Activated CD4-positive, alpha-beta T cell treated with anti-CD3 and anti-CD28 coated beads for 36 hours (primary cell): Measurements from ENCODE around the gene BEST3. TPM values are rescaled to one million over a fixed set of nuclear protein-coding genes. Genes with fewer than 3 reads are reported as not detected.
"Not testable (repeated sequence)": the region's sequence is repeated elsewhere in the genome, so short reads cannot be mapped to it uniquely, and the experiment has no call there.

Source experiments
- ATAC-seq: fragments of 200-7000 bp; cut with Tn5 transposase; one replicate; pipeline ENCODE4 v1.10.0; 2021; ENCODE audit warnings: mild to moderate bottlenecking, moderate library complexity
- CTCF ChIA-PET: fragments of 350-600 bp; sonication (Branson Sonifier 250); formaldehyde crosslinking; loops from one replicate; lab custom pipeline; 2021; ENCODE audit warnings: antibody characterized with exemption; lab: Charles Lee
- POLR2A ChIA-PET: fragments of 350-600 bp; sonication (Branson Sonifier 250); formaldehyde crosslinking; loops from one replicate; lab custom pipeline; 2021; ENCODE audit warnings: antibody characterized with exemption, inconsistent platforms; lab: Charles Lee
- DNase-seq: peaks from one replicate; pipeline ENCODE4 v3.0.0-alpha.2; 2020
- H3K27ac Mint-ChIP-seq: one replicate; pipeline ENCODE4 v1.8.0; 2021; ENCODE audit warnings: mixed read lengths
- H3K27me3 Mint-ChIP-seq: one replicate; pipeline ENCODE4 v1.8.0; 2021; ENCODE audit warnings: mixed read lengths
- H3K36me3 Mint-ChIP-seq: one replicate; pipeline ENCODE4 v1.8.0; 2021; ENCODE audit warnings: low read depth, mixed read lengths
- H3K4me1 Mint-ChIP-seq: one replicate; pipeline ENCODE4 v1.8.0; 2021; ENCODE audit warnings: mixed read lengths
- H3K4me3 Mint-ChIP-seq: one replicate; pipeline ENCODE4 v1.8.0; 2021; ENCODE audit warnings: mild to moderate bottlenecking, moderate library complexity, mixed read lengths
- H3K9me3 Mint-ChIP-seq: one replicate; pipeline ENCODE4 v1.8.0; 2021; ENCODE audit warnings: low read depth, mixed read lengths
- intact Hi-C, 2 experiments: fragments of 100-400 bp; cut with DNase I in 1 of 2; cut with micrococcal nuclease in 1 of 2; formaldehyde crosslinking; loops; one replicate each; pipeline versions ENCODE4 v1.14.2 to v1.15.1; 2022 to 2024; cut with DNase I, micrococcal nuclease
- total RNA-seq, 2 experiments: library from RNA; stranded (reverse); gene quantifications; one replicate each; pipeline ENCODE4 v1.2.3, GENCODE V29; 2021

BEST3 gene
- total RNA-seq, 2 experiments from 2014 or later, result not detected

- no peak for DNase-seq
- no peak overlapping the region for H3K4me3 Mint-ChIP-seq
- POLR2A ChIA-PET, result interaction anchor here (0.6 kb wide), 1 partner anchor 1903 kb away, joined by 4 read pairs; no protein-coding TSS in a partner anchor
- intact Hi-C loops, result no loop called here
- H3K9me3 Mint-ChIP-seq, result no peaks in the 10 kb centered on the region
- H3K27ac Mint-ChIP-seq, result no peak overlapping the region
- CTCF ChIA-PET, result no interaction called here
- no peaks in the 10 kb centered on the region for H3K36me3 Mint-ChIP-seq
- H3K27me3 Mint-ChIP-seq, result peaks cover 4% of the 10 kb centered on the region
- no peak for ATAC-seq
- H3K4me1 Mint-ChIP-seq, result no peaks in the 10 kb centered on the region
Measured at GRCh38 chr12:69619050-69619449, 80.1 kb downstream of the BEST3 start.

GRCh38 chr12:69616025-69616424 lies 83.1 kb downstream of the BEST3 start:
- intact Hi-C loops, result no loop called here
- ChIA-PET CTCF (no interaction called here), POLR2A (no interaction called here)
- Mint-ChIP-seq H3K27ac (no peak overlapping the region), H3K27me3 (peaks cover 6% of the 10 kb centered on the region), H3K4me1 (no peaks in the 10 kb centered on the region), H3K9me3 (no peaks in the 10 kb centered on the region), H3K4me3 (no peak overlapping the region), H3K36me3 (no peaks in the 10 kb centered on the region)
- DNase-seq (no peak), ATAC-seq (no peak)

GRCh38 chr12:69613351-69613750 lies 85.8 kb downstream of the BEST3 start:
- ATAC-seq, result no peak

GRCh38 chr12:69610729-69611128 lies 88.4 kb downstream of the BEST3 start, which contains the start of gene LRRC10:
Gene LRRC10, minus strand, starts transcription at chr12:69610907. Its CDS starts 69 bp downstream, at chr12:69610838.
- H3K27ac Mint-ChIP-seq, result no peak within 1 kb of the TSS
- H3K4me3 Mint-ChIP-seq, result no peak within 1 kb of the TSS
- H3K4me1 Mint-ChIP-seq, result no peaks in the 10 kb centered on the region
- no peak for DNase-seq
- H3K9me3 Mint-ChIP-seq, result no peaks in the 10 kb centered on the region
- H3K27me3 Mint-ChIP-seq, result peaks cover 2% of the 10 kb centered on the region
- CTCF ChIA-PET, result interaction anchor here (0.5 to 0.6 kb wide), 4 partner anchors 37 to 342 kb away, joined by 3 to 4 read pairs (median 3); no protein-coding TSS in a partner anchor
- intact Hi-C loops, result no loop called here
- POLR2A ChIA-PET, result interaction anchor here (0.6 to 0.7 kb wide), 2 partner anchors 16 to 18 kb away, joined by 4 read pairs; no protein-coding TSS in a partner anchor
- no peaks in the 10 kb centered on the region for H3K36me3 Mint-ChIP-seq
- ATAC-seq, result no peak

More at GRCh38 chr12:69613351-69613750, 85.8 kb downstream of the BEST3 start:
- no peak for DNase-seq
- H3K27me3 Mint-ChIP-seq, result peaks cover 2% of the 10 kb centered on the region
- POLR2A ChIA-PET, result no interaction called here
- H3K9me3 Mint-ChIP-seq, result no peaks in the 10 kb centered on the region
- intact Hi-C loops, result no loop called here
- no peaks in the 10 kb centered on the region for H3K36me3 Mint-ChIP-seq
- H3K4me3 Mint-ChIP-seq, result no peak overlapping the region
- CTCF ChIA-PET, result no interaction called here
- no peak overlapping the region for H3K27ac Mint-ChIP-seq
- H3K4me1 Mint-ChIP-seq, result no peaks in the 10 kb centered on the region

- CTCF ChIA-PET, result interaction anchor here (0.6 to 0.9 kb wide), 5 partner anchors 37 to 341 kb away, joined by 3 to 4 read pairs (median 3); no protein-coding TSS in a partner anchor
- Mint-ChIP-seq H3K9me3 (no peaks in the 10 kb centered on the region), H3K4me1 (no peaks in the 10 kb centered on the region), H3K27ac (no peak overlapping the region), H3K36me3 (no peaks in the 10 kb centered on the region), H3K4me3 (no peak overlapping the region), H3K27me3 (peaks cover 2% of the 10 kb centered on the region)
- intact Hi-C loops, result no loop called here
- DNase-seq (no peak), ATAC-seq (no peak)
- POLR2A ChIA-PET, result interaction anchor here (0.6 kb wide), 1 partner anchor 16 kb away, joined by 4 read pairs; no protein-coding TSS in a partner anchor
Measured at GRCh38 chr12:69610126-69610525, 89.0 kb downstream of the BEST3 start.

GRCh38 chr12:69608114-69608513 lies 91.0 kb downstream of the BEST3 start:
- intact Hi-C loops, result no loop called here
- H3K27me3 Mint-ChIP-seq, result peaks cover 2% of the 10 kb centered on the region
- CTCF ChIA-PET, result interaction anchor here (0.7 kb wide), 1 partner anchor 12 kb away, joined by 4 read pairs; no protein-coding TSS in a partner anchor
- H3K9me3 Mint-ChIP-seq, result no peaks in the 10 kb centered on the region
- no peak overlapping the region for H3K4me3 Mint-ChIP-seq
- DNase-seq (no peak), ATAC-seq (no peak)
- no peaks in the 10 kb centered on the region for H3K4me1 Mint-ChIP-seq
- H3K36me3 Mint-ChIP-seq, result peaks cover 8% of the 10 kb centered on the region
- POLR2A ChIA-PET, result no interaction called here
- H3K27ac Mint-ChIP-seq, result no peak overlapping the region

GRCh38 chr12:69604275-69604674 lies 94.8 kb downstream of the BEST3 start:
- intact Hi-C loops, H3K27ac Mint-ChIP-seq, H3K9me3 Mint-ChIP-seq, H3K4me3 Mint-ChIP-seq, H3K27me3 Mint-ChIP-seq, H3K4me1 Mint-ChIP-seq, DNase-seq, POLR2A ChIA-PET, CTCF ChIA-PET, ATAC-seq: not testable (repeated sequence)
- peaks cover 39% of the 10 kb centered on the region for H3K36me3 Mint-ChIP-seq

Other genes starting within 250 kb of the BEST3 start
- gene FRS2, start 228.9 kb downstream of the BEST3 start, total RNA-seq, result 10 to 100 TPM in 1 of 2 experiments, 1 to 10 TPM in 1; 9.5 to 10.4 TPM
- gene CCT2, start 113.8 kb downstream of the BEST3 start, total RNA-seq, result 100 to 1,000 TPM; 293 to 360 TPM
- not detected for gene LRRC10, start 88.4 kb downstream of the BEST3 start, total RNA-seq
- 10 to 100 TPM; 30.7 to 39.9 TPM for gene RAB3IP, start 39.6 kb upstream of the BEST3 start, total RNA-seq
- gene MYRFL, start 125.9 kb upstream of the BEST3 start, total RNA-seq, result not detected